ENCODE results near the gene THRB.

THRB gene

DNA sequence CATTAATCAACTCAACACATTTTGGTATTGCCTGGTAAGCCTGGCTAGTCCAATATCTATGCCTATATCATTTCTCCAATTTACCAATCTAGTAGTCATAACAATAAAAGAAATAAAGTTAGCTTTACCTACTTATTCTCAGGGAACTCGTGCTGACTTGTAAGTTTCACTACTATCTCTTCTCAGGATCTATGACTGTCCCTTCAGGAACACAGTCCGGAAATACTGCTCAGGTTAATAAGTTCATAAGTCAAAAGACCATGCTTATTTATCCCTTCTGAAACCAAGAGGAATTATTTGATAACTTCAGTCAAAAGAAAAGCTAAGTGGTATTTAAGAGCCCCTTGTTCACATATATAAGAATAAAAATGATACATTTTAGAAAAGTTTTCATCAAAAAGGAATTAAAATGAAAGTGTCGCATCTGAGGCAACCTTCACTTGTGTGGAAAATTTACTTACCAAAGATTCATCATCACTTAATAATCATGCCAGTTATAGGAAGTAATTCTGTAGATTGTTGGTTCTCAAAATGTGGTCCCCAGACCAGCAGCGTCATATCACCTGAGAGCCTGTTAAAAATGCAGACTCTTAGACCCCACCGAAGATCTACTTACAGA is 15.5 kb upstream of the THRB start:
- Histone ChIP-seq H3K36me3 (ENCODE audit: low read length) (no peaks in the 10 kb centered on the region), H3K27me3 (ENCODE audit: low read length) (no peaks in the 10 kb centered on the region), H2AFZ (ENCODE audit: low read depth, low read length, severe bottlenecking) (no peak overlapping the region), H3K79me2 (ENCODE audit: insufficient read depth, low read length) (no peaks in the 10 kb centered on the region), H3K9me2 (replicated peaks; ENCODE audit: insufficient read depth, low read length) (no peaks in the 10 kb centered on the region), H3K4me3 (ENCODE audit: insufficient read depth, low read length, poor library complexity, severe bottlenecking) (no peak overlapping the region), H3K9ac (ENCODE audit: low read length) (no peak overlapping the region), H3K9me3 (ENCODE audit: insufficient read depth, low read length) (no peaks in the 10 kb centered on the region), H3F3A (ENCODE audit: insufficient read depth) (no peaks in the 10 kb centered on the region), H3K4me2 (ENCODE audit: low read depth, low read length, poor library complexity, severe bottlenecking) (no peak overlapping the region), H3K27ac (ENCODE audit: low read depth, low read length) (no peak overlapping the region), H4K20me1 (ENCODE audit: low read depth, low read length) (no peaks in the 10 kb centered on the region)
- TF ChIP-seq, protein P1, sequence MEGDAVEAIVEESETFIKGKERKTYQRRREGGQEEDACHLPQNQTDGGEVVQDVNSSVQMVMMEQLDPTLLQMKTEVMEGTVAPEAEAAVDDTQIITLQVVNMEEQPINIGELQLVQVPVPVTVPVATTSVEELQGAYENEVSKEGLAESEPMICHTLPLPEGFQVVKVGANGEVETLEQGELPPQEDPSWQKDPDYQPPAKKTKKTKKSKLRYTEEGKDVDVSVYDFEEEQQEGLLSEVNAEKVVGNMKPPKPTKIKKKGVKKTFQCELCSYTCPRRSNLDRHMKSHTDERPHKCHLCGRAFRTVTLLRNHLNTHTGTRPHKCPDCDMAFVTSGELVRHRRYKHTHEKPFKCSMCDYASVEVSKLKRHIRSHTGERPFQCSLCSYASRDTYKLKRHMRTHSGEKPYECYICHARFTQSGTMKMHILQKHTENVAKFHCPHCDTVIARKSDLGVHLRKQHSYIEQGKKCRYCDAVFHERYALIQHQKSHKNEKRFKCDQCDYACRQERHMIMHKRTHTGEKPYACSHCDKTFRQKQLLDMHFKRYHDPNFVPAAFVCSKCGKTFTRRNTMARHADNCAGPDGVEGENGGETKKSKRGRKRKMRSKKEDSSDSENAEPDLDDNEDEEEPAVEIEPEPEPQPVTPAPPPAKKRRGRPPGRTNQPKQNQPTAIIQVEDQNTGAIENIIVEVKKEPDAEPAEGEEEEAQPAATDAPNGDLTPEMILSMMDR (IDR thresholded peaks at IDR 0.05; ENCODE audit: insufficient read depth, low read length, poor library complexity, severe bottlenecking), result no peak
- no peak for TF ChIP-seq EZH2phosphoT487 (conservative IDR thresholded peaks at IDR 0.05; ENCODE audit: low read length)

DNA sequence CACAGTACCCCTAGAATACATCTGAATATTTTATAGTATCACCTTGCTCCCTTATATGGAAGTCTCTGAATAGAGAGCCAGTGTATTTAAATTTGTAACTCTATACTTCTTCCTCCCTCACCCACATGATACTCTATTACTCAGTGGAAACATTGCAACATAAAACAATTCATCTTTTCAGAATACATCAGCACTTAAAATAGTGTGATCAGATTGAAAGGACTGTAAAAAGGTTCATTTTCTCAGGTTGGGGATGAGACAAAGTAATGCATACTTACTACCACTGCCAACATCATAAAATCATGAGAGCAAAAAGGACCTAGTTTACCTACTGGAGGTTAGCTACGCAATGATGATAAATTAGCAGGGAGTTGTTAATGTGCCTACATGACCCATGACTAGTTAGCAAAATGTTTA is 13.8 kb upstream of the THRB start:
- Histone ChIP-seq H3K9me2 (replicated peaks; ENCODE audit: insufficient read depth, low read length) (no peaks in the 10 kb centered on the region), H3K27me3 (ENCODE audit: low read length) (no peaks in the 10 kb centered on the region), H3K36me3 (ENCODE audit: low read length) (no peaks in the 10 kb centered on the region), H3K4me2 (ENCODE audit: low read depth, low read length, poor library complexity, severe bottlenecking) (no peak overlapping the region), H3K4me3 (ENCODE audit: insufficient read depth, low read length, poor library complexity, severe bottlenecking) (no peak overlapping the region), H2AFZ (ENCODE audit: low read depth, low read length, severe bottlenecking) (no peak overlapping the region), H3F3A (ENCODE audit: insufficient read depth) (no peaks in the 10 kb centered on the region), H3K9ac (ENCODE audit: low read length) (no peak overlapping the region), H3K9me3 (ENCODE audit: insufficient read depth, low read length) (no peaks in the 10 kb centered on the region), H4K20me1 (ENCODE audit: low read depth, low read length) (no peaks in the 10 kb centered on the region), H3K79me2 (ENCODE audit: insufficient read depth, low read length) (no peaks in the 10 kb centered on the region), H3K27ac (ENCODE audit: low read depth, low read length) (no peak overlapping the region)
- no peak for TF ChIP-seq EZH2phosphoT487 (conservative IDR thresholded peaks at IDR 0.05; ENCODE audit: low read length)
- TF ChIP-seq, protein P1 (IDR thresholded peaks at IDR 0.05; ENCODE audit: insufficient read depth, low read length, poor library complexity, severe bottlenecking), result no peak

DNA sequence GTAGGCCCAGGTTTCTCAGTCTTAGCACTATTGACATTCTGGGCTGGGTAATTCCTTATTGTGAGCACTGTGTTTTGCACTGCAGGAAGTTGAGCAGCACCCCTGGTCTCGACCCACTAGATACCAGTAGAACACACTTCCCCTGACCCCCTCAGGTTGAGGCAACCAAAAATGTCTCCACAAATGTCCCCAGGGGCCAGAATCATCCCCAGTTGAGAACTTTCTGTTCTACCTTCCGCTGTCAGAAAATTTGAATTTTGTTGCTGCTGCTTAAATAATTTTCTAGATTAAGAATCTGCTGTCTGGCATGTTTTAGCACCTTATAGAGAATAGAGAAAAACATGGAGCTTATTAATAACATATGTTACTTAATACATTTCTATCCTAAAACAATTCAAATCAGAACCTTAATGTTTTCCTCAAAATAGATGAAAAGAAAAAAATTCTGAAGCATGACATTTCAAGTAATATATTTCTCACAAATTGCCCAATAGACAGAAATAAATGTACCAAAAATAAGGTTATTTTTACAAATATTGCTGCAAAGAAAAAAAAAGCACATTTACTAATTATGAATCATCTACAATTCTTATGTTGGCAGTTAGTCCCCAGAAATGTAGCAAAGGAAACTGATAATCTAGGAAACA is 13.2 kb upstream of the THRB start:
- H3F3A ChIP-seq (ENCODE audit: insufficient read depth), result no peaks in the 10 kb centered on the region
- no peaks in the 10 kb centered on the region for H3K36me3 ChIP-seq (ENCODE audit: low read length)
- H3K27me3 ChIP-seq (ENCODE audit: low read length), result no peaks in the 10 kb centered on the region
- no peak overlapping the region for H3K4me3 ChIP-seq (ENCODE audit: insufficient read depth, low read length, poor library complexity, severe bottlenecking)
- H3K9me2 ChIP-seq (replicated peaks; ENCODE audit: insufficient read depth, low read length), result no peaks in the 10 kb centered on the region
- TF ChIP-seq EZH2phosphoT487 (conservative IDR thresholded peaks at IDR 0.05; ENCODE audit: low read length), result no peak
- TF ChIP-seq, protein P1 (IDR thresholded peaks at IDR 0.05; ENCODE audit: insufficient read depth, low read length, poor library complexity, severe bottlenecking), result no peak
- H3K9ac ChIP-seq (ENCODE audit: low read length), result no peak overlapping the region
- no peaks in the 10 kb centered on the region for H3K79me2 ChIP-seq (ENCODE audit: insufficient read depth, low read length)
- no peak overlapping the region for H3K4me2 ChIP-seq (ENCODE audit: low read depth, low read length, poor library complexity, severe bottlenecking)
- H2AFZ ChIP-seq (ENCODE audit: low read depth, low read length, severe bottlenecking), result no peak overlapping the region
- H4K20me1 ChIP-seq (ENCODE audit: low read depth, low read length), result no peaks in the 10 kb centered on the region
- no peak overlapping the region for H3K27ac ChIP-seq (ENCODE audit: low read depth, low read length)
- no peaks in the 10 kb centered on the region for H3K9me3 ChIP-seq (ENCODE audit: insufficient read depth, low read length)

Measured in SU-DHL-6 (cell line).